GM12891 (cell line): ENCODE results near the gene RECQL.

Experiments used
- POLR2A ChIP-seq: IDR thresholded peaks from 2 replicates; pipeline ENCODE4 v1.6.1; 2011; ENCODE audit warnings: low read depth, low read length, control low read depth
- POLR2AphosphoS5 ChIP-seq: IDR thresholded peaks from 2 replicates; pipeline ENCODE4 v1.6.1; 2011; ENCODE audit warnings: low read depth, low read length, control low read depth
- POU2F2 ChIP-seq: IDR thresholded peaks from 2 replicates; pipeline ENCODE4 v1.6.1; 2011; ENCODE audit warnings: low read depth, mild to moderate bottlenecking, control low read depth, low read length, moderate library complexity
- SPI1 ChIP-seq: IDR thresholded peaks from 2 replicates; pipeline ENCODE4 v1.6.1; 2011; ENCODE audit warnings: low read depth, low read length, control low read depth
- TAF1 ChIP-seq: IDR thresholded peaks from 2 replicates; pipeline ENCODE4 v1.6.1; 2011; ENCODE audit warnings: low read depth, low read length, control low read depth

DNA sequence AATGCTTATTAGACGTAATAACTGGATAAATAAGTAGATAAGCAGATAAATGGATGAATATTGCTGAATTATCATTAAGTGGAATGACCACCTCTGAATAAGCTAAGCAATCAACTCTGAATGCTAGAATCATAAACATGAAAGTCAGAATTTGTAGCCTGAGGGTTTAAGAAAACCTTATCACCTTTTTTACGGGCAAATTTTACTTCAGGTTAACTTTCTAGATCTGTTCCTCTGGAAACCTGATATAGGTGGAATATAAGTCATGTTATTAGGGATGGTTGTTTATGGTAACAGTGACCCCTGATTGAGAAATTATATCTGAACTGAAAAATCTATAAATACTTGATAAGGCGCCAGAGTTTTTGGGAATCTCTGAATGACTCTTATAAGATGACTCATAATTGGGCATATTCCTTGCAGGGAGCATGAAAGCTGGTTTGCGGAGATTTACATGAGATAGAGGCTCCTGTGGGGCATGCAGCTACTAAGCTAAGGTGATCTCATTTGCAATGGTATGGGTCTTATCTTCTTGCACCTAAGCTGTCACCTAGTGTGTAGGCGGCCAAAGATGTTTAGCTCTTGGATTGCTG is 36.7 kb upstream of the RECQL start:
- TF ChIP-seq POLR2A (no peak), POLR2AphosphoS5 (no peak), TAF1 (no peak), POU2F2 (no peak), SPI1 (no peak)
